Liver (tissue), 9 donors: Measurements from ENCODE around the gene MYO16. TPM values are rescaled to one million over a fixed set of nuclear protein-coding genes. Genes with fewer than 3 reads are reported as not detected.

Experiments used
- DNase-seq: peaks from one replicate; pipeline ENCODE4 v3.0.0-alpha.2; 2017; ENCODE audit warnings: low spot score
- H3K27ac ChIP-seq, 2 donors: one replicate each; pipeline ENCODE4 v1.7.0; 2013; ENCODE audit warnings: inconsistent platforms in 2 of 2, low read length in 2 of 2, control low read depth in 1 of 2, low read depth in 1 of 2, mild to moderate bottlenecking in 1 of 2
- H3K27me3 ChIP-seq, 4 donors: one replicate each; pipeline versions ENCODE4 v1.6.1 to v1.7.0; 2013; ENCODE audit warnings: low read length in 3 of 4, inconsistent platforms in 1 of 4, mild to moderate bottlenecking in 1 of 4, moderate library complexity in 1 of 4; ENCODE audit not compliant: control insufficient read depth in 4 of 4, insufficient read depth in 4 of 4
- H3K36me3 ChIP-seq, 4 donors: one replicate each; pipeline versions ENCODE4 v1.6.1 to v1.7.0; 2013; ENCODE audit warnings: low read length in 3 of 4, mild to moderate bottlenecking in 3 of 4, low read depth in 1 of 4, moderate library complexity in 1 of 4; ENCODE audit not compliant: control insufficient read depth in 4 of 4, insufficient read depth in 3 of 4
- H3K4me1 ChIP-seq, 4 donors: one replicate each; pipeline versions ENCODE4 v1.6.1 to v1.7.0; 2013; ENCODE audit warnings: low read length in 3 of 4, mild to moderate bottlenecking in 3 of 4, moderate library complexity in 1 of 4; ENCODE audit not compliant: control insufficient read depth in 4 of 4, insufficient read depth in 4 of 4
- H3K4me3 ChIP-seq, 3 donors: one replicate each; pipeline versions ENCODE4 v1.6.1 to v1.7.0; 2013; ENCODE audit warnings: low read length in 3 of 3, control low read depth in 1 of 3, low read depth in 1 of 3, mild to moderate bottlenecking in 1 of 3
- H3K9ac ChIP-seq, 2 donors: one replicate each; pipeline ENCODE4 v1.7.0; 2013; ENCODE audit warnings: low read length in 2 of 2, mild to moderate bottlenecking in 2 of 2, moderate library complexity in 2 of 2, control low read depth in 1 of 2, low read depth in 1 of 2
- H3K9me3 ChIP-seq, 4 donors: one replicate each; pipeline versions ENCODE4 v1.6.1 to v1.7.0; 2013; ENCODE audit warnings: low read length in 3 of 4; ENCODE audit not compliant: control insufficient read depth in 4 of 4
- EGR1 ChIP-seq, 2 donors: IDR thresholded peaks; 2 replicates each; pipeline ENCODE4 v1.6.1; 2016 to 2018; ENCODE audit warnings: antibody characterized with exemption in 2 of 2, low read depth in 2 of 2
- FOXA1 ChIP-seq: IDR thresholded peaks from 2 replicates; pipeline ENCODE4 v1.6.1; 2016; ENCODE audit warnings: antibody characterized with exemption
- HNF4A ChIP-seq, 2 donors: conservative IDR thresholded peaks; 2 replicates each; pipeline ENCODE4 v1.6.1; 2016; ENCODE audit warnings: antibody characterized with exemption in 2 of 2, mild to moderate bottlenecking in 2 of 2
- HNF4G ChIP-seq: IDR thresholded peaks from 2 replicates; pipeline ENCODE4 v1.6.1; 2016; ENCODE audit warnings: antibody characterized with exemption
- JUND ChIP-seq, 2 donors: IDR thresholded peaks; 2 replicates each; pipeline ENCODE4 v1.6.1; 2016; ENCODE audit warnings: antibody characterized with exemption in 2 of 2
- NR2F2 ChIP-seq: IDR thresholded peaks from 2 replicates; pipeline ENCODE4 v1.6.1; 2016; ENCODE audit warnings: antibody characterized with exemption
- RAD21 ChIP-seq, 2 donors: IDR thresholded peaks; 2 replicates each; pipeline ENCODE4 v1.6.1; 2016; ENCODE audit warnings: antibody characterized with exemption in 2 of 2, mild to moderate bottlenecking in 2 of 2
- RXRA ChIP-seq, 2 donors: IDR thresholded peaks; 2 replicates each; pipeline ENCODE4 v1.6.1; 2017 to 2018; ENCODE audit warnings: antibody characterized with exemption in 2 of 2, mild to moderate bottlenecking in 1 of 2
- SP1 ChIP-seq: IDR thresholded peaks from 2 replicates; pipeline ENCODE4 v1.6.1; 2018; ENCODE audit warnings: antibody characterized with exemption, mild to moderate bottlenecking
- TAF1 ChIP-seq: conservative IDR thresholded peaks from 2 replicates; pipeline ENCODE4 v1.6.1; 2016; ENCODE audit warnings: antibody characterized with exemption, mild to moderate bottlenecking
- YY1 ChIP-seq: IDR thresholded peaks from 2 replicates; pipeline ENCODE4 v1.6.1; 2016; ENCODE audit warnings: antibody characterized with exemption, mild to moderate bottlenecking
- WGBS: extraction: QIAGEN DNeasy Blood & Tissue Kit; methylation state at CpG from one replicate; pipeline ENCODE4 v1.1.7; 2013; 5-methylcytosine and 5-hydroxymethylcytosine counted together
- polyA plus RNA-seq, 2 donors: library from polyadenylated mRNA; stranded (reverse) in 1 of 2; unstranded in 1 of 2; fragments of 200-250 nt in 1 of 2; fragments of >200 nt in 1 of 2; fragmentation: Nextera tagmentation in 1 of 2; extraction: Ambion mirVana in 1 of 2; gene quantifications; one replicate each; pipeline versions ENCODE4 v1.2.1 to v1.2.3, GENCODE V29; 2013 to 2015
- total RNA-seq, 2 donors: library from RNA; depleted of rRNA; stranded (reverse); fragments of >200 nt; gene quantifications; one replicate each; pipeline ENCODE4 v1.2.3, GENCODE V29; 2014
- TF ChIP-seq, protein P1 (sequence below): IDR thresholded peaks from 2 replicates; pipeline ENCODE4 v1.6.1; 2016; ENCODE audit warnings: antibody characterized with exemption
- TF ChIP-seq, protein P2 (sequence below): IDR thresholded peaks from 2 replicates; pipeline ENCODE4 v1.6.1; 2016; ENCODE audit warnings: antibody characterized with exemption
- TF ChIP-seq, protein P3 (sequence below): IDR thresholded peaks from 2 replicates; pipeline ENCODE4 v1.6.1; 2016; ENCODE audit warnings: antibody characterized with exemption, mild to moderate bottlenecking
- TF ChIP-seq, protein P4 (sequence below): fragments of 150-350 bp; IDR thresholded peaks from 2 replicates; pipeline ENCODE4 v1.5.1; 2017; ENCODE audit warnings: improper control_type of control experiment, low read depth, low read length; ENCODE audit not compliant: missing input control
- donor health status: healthy.
- donor health status: healthy.
- donor health status: healthy.
- donor health status: healthy.
- donor health status: healthy.

Gene MYO16
- total and polyA plus RNA-seq, 4 donors, result 0.37 to 1.1 (median 0.68) TPM

DNA sequence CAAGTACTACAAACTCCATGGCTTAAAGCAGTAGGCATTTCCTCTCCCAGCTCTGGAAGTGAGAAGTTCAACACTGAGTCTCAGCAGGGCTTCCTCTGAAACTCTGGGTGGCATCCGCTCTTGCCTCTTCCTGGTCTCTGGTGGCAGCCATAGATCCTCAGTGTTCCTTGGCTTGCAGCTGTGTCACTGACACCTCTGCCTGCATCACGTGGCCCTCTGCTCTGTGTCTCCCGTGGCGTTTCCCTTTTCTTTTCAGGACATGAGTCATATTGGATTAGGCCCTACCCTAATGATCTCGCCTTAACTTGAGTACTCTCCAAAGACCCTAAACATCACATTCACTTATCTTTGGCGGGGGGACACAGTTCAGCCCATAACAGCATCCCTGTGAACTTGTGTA lies 466.7 kb downstream of the MYO16 start (continued):
- TF ChIP-seq, protein P1, sequence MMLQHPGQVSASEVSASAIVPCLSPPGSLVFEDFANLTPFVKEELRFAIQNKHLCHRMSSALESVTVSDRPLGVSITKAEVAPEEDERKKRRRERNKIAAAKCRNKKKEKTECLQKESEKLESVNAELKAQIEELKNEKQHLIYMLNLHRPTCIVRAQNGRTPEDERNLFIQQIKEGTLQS, result no peak
- TF ChIP-seq, protein P2, sequence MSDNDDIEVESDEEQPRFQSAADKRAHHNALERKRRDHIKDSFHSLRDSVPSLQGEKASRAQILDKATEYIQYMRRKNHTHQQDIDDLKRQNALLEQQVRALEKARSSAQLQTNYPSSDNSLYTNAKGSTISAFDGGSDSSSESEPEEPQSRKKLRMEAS, result no peak
- TF ChIP-seq TAF1, result no peak

DNA sequence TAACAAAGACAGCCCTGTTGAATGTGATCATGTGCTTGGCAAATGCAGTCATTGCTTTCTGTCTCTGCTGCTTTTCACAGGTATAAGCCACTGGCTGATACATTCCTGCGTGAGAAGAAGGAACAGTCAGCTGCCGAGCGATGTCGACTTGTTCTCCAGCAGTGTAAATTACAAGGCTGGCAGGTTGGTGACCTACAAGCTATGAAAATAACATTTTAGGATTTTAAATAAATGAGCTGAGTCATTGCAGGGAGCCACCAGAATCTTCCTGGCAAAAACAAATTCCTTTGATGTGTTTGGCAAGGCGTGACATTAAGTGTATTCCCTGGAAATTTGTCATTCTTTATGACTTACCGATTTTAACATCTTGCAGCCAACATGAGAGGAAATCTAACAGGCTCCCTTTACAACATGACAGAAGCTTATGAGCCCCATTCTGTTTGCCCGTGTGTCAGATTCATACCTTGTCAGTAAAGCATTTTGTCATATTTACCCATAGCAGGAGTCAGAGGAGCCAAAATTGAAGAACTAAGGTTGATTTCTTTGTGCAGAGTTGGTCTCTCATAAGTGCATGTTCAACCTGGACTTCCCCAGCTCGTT lies 471.4 kb downstream of the MYO16 start:
- Histone ChIP-seq H3K9me3 (no peaks in the 10 kb centered on the region), H3K27ac (no peak overlapping the region), H3K27me3 (no peaks in the 10 kb centered on the region), H3K9ac (no peak overlapping the region), H3K4me1 (no peaks in the 10 kb centered on the region), H3K36me3 (peaks cover 0 to 2% (median 0%) of the 10 kb centered on the region in 4 donors), H3K4me3 (no peak overlapping the region)
- 90% methylated on average over 8 of the region's 8 CpGs for WGBS
- DNase-seq, result no peak
- no peak for TF ChIP-seq SP1
- no peak for TF ChIP-seq TAF1
- no peak for TF ChIP-seq HNF4A (conservative IDR thresholded peaks at IDR 0.05)
- TF ChIP-seq FOXA1, result no peak
- no peak for TF ChIP-seq RXRA (IDR thresholded peaks at IDR 0.05)
- no peak for TF ChIP-seq JUND (IDR thresholded peaks at IDR 0.05)
- no peak for TF ChIP-seq EGR1 (IDR thresholded peaks at IDR 0.05; ENCODE audit: low read depth in 2 of 2)

DNA sequence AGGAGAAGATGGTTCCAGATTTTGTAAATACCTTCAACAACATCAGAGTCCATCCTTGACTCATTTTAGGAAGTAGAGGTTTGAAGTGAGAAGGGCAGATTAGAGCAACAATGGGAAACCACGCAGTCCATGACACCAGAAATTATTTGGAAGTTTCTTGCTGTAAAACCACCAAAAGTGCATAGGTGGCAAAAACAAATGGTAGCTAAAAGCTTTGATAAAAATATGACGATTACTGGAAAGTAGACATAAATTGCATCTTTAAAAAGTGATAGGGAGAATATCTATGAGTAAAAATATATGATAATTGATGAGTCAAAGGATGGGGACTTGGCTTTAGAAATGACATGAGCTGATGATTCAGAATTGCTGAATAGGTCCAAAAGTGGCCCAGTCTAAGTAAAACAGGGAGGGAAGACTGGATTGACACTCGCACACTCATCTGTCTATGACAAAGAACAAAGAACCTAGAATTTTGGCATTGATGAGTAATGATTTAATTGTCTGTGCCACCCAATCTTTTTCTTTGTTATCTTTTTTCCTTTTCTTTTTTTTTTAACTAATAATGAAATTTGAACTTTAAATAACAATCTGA lies 472.2 kb downstream of the MYO16 start:
- H3K4me1 ChIP-seq, result no peaks in the 10 kb centered on the region
- H3K9ac ChIP-seq, result no peak overlapping the region
- peaks cover 0 to 2% (median 0%) of the 10 kb centered on the region in 4 donors for H3K36me3 ChIP-seq
- H3K27ac ChIP-seq, result no peak overlapping the region
- TF ChIP-seq NR2F2 (no peak), JUND (IDR thresholded peaks at IDR 0.05) (no peak), SP1 (no peak), FOXA1 (no peak)
- TF ChIP-seq, protein P3, sequence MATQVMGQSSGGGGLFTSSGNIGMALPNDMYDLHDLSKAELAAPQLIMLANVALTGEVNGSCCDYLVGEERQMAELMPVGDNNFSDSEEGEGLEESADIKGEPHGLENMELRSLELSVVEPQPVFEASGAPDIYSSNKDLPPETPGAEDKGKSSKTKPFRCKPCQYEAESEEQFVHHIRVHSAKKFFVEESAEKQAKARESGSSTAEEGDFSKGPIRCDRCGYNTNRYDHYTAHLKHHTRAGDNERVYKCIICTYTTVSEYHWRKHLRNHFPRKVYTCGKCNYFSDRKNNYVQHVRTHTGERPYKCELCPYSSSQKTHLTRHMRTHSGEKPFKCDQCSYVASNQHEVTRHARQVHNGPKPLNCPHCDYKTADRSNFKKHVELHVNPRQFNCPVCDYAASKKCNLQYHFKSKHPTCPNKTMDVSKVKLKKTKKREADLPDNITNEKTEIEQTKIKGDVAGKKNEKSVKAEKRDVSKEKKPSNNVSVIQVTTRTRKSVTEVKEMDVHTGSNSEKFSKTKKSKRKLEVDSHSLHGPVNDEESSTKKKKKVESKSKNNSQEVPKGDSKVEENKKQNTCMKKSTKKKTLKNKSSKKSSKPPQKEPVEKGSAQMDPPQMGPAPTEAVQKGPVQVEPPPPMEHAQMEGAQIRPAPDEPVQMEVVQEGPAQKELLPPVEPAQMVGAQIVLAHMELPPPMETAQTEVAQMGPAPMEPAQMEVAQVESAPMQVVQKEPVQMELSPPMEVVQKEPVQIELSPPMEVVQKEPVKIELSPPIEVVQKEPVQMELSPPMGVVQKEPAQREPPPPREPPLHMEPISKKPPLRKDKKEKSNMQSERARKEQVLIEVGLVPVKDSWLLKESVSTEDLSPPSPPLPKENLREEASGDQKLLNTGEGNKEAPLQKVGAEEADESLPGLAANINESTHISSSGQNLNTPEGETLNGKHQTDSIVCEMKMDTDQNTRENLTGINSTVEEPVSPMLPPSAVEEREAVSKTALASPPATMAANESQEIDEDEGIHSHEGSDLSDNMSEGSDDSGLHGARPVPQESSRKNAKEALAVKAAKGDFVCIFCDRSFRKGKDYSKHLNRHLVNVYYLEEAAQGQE, result no peak
- no peaks in the 10 kb centered on the region for H3K27me3 ChIP-seq
- WGBS, result 89% methylated on average over 3 of the region's 3 CpGs
- no peaks in the 10 kb centered on the region for H3K9me3 ChIP-seq
- no peak for DNase-seq
- no peak overlapping the region for H3K4me3 ChIP-seq

DNA sequence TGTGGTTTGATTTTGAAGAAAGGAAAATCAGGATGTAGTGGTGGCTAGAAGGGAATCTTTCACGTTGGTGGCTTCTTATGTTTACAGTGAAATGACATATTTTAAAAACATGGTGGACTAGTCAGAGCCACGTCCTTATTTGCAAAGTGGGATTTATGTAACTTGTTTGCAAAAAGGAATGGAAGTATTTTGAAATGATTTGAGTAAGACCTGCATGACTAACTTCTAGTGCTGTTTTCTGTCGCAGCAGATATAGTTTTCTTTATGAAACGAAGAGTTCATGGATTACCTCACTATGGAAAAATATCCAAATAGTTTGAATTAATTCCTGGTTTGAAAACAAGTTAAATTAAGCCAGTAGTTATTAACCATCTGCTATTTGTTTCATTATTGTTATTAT lies 476.5 kb downstream of the MYO16 start:
- no peaks in the 10 kb centered on the region for H3K4me1 ChIP-seq
- peaks cover 0 to 2% (median 0%) of the 10 kb centered on the region in 4 donors for H3K36me3 ChIP-seq
- no peak overlapping the region for H3K9ac ChIP-seq
- no peaks in the 10 kb centered on the region for H3K27me3 ChIP-seq
- H3K9me3 ChIP-seq, result no peaks in the 10 kb centered on the region
- no peak for DNase-seq
- H3K27ac ChIP-seq, result no peak overlapping the region
- WGBS, result 63% methylated on average over 4 of the region's 4 CpGs
- no peak overlapping the region for H3K4me3 ChIP-seq
- TF ChIP-seq YY1, result no peak
- TF ChIP-seq, protein P2, result no peak
- TF ChIP-seq HNF4A (conservative IDR thresholded peaks at IDR 0.05), result no peak
- no peak for TF ChIP-seq NR2F2
- no peak for TF ChIP-seq RAD21 (IDR thresholded peaks at IDR 0.05)
- TF ChIP-seq, protein P3, result no peak
- no peak for TF ChIP-seq HNF4G
- TF ChIP-seq, protein P4, sequence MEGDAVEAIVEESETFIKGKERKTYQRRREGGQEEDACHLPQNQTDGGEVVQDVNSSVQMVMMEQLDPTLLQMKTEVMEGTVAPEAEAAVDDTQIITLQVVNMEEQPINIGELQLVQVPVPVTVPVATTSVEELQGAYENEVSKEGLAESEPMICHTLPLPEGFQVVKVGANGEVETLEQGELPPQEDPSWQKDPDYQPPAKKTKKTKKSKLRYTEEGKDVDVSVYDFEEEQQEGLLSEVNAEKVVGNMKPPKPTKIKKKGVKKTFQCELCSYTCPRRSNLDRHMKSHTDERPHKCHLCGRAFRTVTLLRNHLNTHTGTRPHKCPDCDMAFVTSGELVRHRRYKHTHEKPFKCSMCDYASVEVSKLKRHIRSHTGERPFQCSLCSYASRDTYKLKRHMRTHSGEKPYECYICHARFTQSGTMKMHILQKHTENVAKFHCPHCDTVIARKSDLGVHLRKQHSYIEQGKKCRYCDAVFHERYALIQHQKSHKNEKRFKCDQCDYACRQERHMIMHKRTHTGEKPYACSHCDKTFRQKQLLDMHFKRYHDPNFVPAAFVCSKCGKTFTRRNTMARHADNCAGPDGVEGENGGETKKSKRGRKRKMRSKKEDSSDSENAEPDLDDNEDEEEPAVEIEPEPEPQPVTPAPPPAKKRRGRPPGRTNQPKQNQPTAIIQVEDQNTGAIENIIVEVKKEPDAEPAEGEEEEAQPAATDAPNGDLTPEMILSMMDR, result no peak
